NCI-H2081 (cell line): ENCODE measurements around the gene SUGP2.

Source experiments
- DNase-seq, 2 experiments: peaks; one replicate each; lab custom pipeline; 2025; lab: John Stamatoyannopoulos, UW

The SUGP2 gene

GRCh38 chr19:19059018-19059836, 25.9 kb upstream of the SUGP2 start:
- no peak for DNase-seq

- no peak for DNase-seq
Observed at GRCh38 chr19:19057720-19058119, 24.4 kb upstream of the SUGP2 start.

- DNase-seq, result no peak
Observed at GRCh38 chr19:19057317-19057716, 24.0 kb upstream of the SUGP2 start.

GRCh38 chr19:19056636-19057275, 23.4 kb upstream of the SUGP2 start:
- DNase-seq, result no peak

- no peak for DNase-seq
Observed at GRCh38 chr19:19055701-19056100, 22.4 kb upstream of the SUGP2 start.

GRCh38 chr19:19054939-19055440, 21.7 kb upstream of the SUGP2 start:
- DNase-seq, result no peak

- no peak for DNase-seq
Observed at GRCh38 chr19:19054315-19054938, 21.1 kb upstream of the SUGP2 start.

GRCh38 chr19:19053508-19054314, 20.4 kb upstream of the SUGP2 start:
- peak; percentile 28 to 32 for DNase-seq

- no peak for DNase-seq
Observed at GRCh38 chr19:19052921-19053320, 19.6 kb upstream of the SUGP2 start.

- no peak for DNase-seq
Observed at GRCh38 chr19:19051478-19052213, 18.3 kb upstream of the SUGP2 start.

- DNase-seq, result no peak
Observed at GRCh38 chr19:19050731-19051130, 17.4 kb upstream of the SUGP2 start.

- no peak for DNase-seq
Observed at GRCh38 chr19:19050104-19050503, 16.8 kb upstream of the SUGP2 start.

- DNase-seq, result no peak
Observed at GRCh38 chr19:19049406-19049805, 16.1 kb upstream of the SUGP2 start.

- no peak for DNase-seq
Observed at GRCh38 chr19:19043881-19044280, 10.6 kb upstream of the SUGP2 start.

- DNase-seq, result no peak
Observed at GRCh38 chr19:19043481-19043880, 10.2 kb upstream of the SUGP2 start.

GRCh38 chr19:19042732-19043280, 9.5 kb upstream of the SUGP2 start:
- DNase-seq, result no peak

GRCh38 chr19:19040417-19040816, 7.1 kb upstream of the SUGP2 start:
- no peak for DNase-seq

- no peak for DNase-seq
Observed at GRCh38 chr19:19039901-19040300, 6.6 kb upstream of the SUGP2 start.

GRCh38 chr19:19034204-19034624, 897 bp upstream of the SUGP2 start:
- DNase-seq, result peak; percentile 70 to 84

GRCh38 chr19:19033176-19033425, 216 bp downstream of the SUGP2 start:
- DNase-seq, result no peak
